Stimulated activated CD8-positive, alpha-beta memory T cell treated with anti-CD3 and anti-CD28 coated beads, Interleukin-15, amount 100 ng/mL, for 4 hours (primary cell): ENCODE measurements around the gene KCMF1.

ENCODE experiments used
- DNase-seq, 2 donors: peaks; one replicate each; pipeline ENCODE4 v3.0.0-alpha.2; 2020; ENCODE audit warnings: low read depth in 2 of 2

Gene KCMF1

GRCh38 chr2:84956334-84957297, 14.3 kb upstream of the KCMF1 start:
- DNase-seq: no peak

- no peak for DNase-seq
Measured at GRCh38 chr2:84957771-84958134, 13.2 kb upstream of the KCMF1 start.

- DNase-seq: no peak
Measured at GRCh38 chr2:84958135-84959059, 12.6 kb upstream of the KCMF1 start.

GRCh38 chr2:84959095-84959565, 11.8 kb upstream of the KCMF1 start:
- no peak for DNase-seq

GRCh38 chr2:84959566-84960506, 11.1 kb upstream of the KCMF1 start:
- DNase-seq: no peak

GRCh38 chr2:84962917-84963316, 8.0 kb upstream of the KCMF1 start:
- no peak for DNase-seq

GRCh38 chr2:84963323-84963691, 7.7 kb upstream of the KCMF1 start:
- no peak for DNase-seq

- no peak for DNase-seq
Measured at GRCh38 chr2:84963692-84964405, 7.1 kb upstream of the KCMF1 start.

GRCh38 chr2:84964406-84965191, 6.4 kb upstream of the KCMF1 start:
- DNase-seq: no peak

GRCh38 chr2:84965192-84965516, 5.8 kb upstream of the KCMF1 start:
- DNase-seq: no peak

GRCh38 chr2:84965827-84966226, 5.1 kb upstream of the KCMF1 start:
- DNase-seq: no peak

- DNase-seq: no peak
Measured at GRCh38 chr2:84966731-84967130, 4.2 kb upstream of the KCMF1 start.

GRCh38 chr2:84969511-84970209, 1.3 kb upstream of the KCMF1 start:
- no peak for DNase-seq

GRCh38 chr2:84970210-84970867, 622 bp upstream of the KCMF1 start:
- DNase-seq: peak; percentile 11 to 27

- DNase-seq: peak; percentile 32 to 45
Measured at GRCh38 chr2:84971510-84972206, 697 bp downstream of the KCMF1 start.

GRCh38 chr2:84972207-84972783, 1.3 kb downstream of the KCMF1 start:
- no peak for DNase-seq

GRCh38 chr2:84972932-84973331, 2.0 kb downstream of the KCMF1 start:
- no peak for DNase-seq
